ENCODE data around the gene POLR2A.

Gene POLR2A

DNA sequence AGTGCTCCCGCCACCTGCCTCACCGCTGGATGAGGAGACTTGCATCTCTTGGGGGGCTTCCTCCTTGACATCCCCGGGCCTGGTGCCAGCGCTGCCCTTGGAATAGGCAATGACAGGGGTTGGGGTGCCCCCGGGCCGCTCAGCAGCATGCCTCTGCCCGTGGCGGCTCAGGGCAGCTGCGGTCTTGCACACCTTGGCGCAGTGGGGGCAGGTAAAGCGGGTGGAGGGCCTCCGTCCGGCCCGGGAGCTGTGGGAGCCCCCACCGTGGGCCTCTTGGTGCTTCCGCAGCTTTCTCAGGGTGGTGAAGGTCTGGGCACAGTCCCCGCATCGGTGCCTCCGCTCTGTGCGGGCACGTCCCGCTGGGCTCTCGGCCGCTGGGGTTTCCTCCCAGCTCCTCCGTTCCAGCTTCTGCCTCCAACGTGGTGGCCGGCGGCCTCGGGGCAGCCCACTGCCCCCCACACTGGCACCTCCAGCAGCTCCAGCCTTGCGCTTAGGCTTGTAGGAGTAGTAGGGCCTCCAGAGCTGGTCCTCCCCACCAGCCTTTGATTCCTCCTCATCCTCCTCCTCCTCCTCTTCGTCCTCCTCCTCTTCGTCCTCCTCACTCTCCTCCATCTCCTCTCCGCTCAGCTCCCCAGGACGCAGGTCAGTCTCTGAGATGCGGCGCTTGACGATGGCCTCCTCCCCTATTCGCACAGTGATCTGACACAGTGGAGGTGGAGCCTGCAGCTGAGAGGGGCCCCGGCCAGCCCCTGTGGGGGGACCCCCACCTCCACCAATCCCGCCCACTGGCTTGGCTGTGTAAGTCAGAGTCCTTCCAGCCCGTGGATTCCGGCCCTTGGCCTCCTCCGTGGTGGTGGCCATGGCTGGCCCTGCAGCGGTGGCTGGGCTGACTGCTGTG, 21.4 kb upstream of the POLR2A start:
- peaks cover 13% of the 10 kb centered on the region; the same call in 1 of the 2 replicates for H3K36me3 ChIP-seq (ENCODE audit: insufficient read depth, low read length)
- H3K4me1 ChIP-seq (ENCODE audit: insufficient read depth, low read length, poor library complexity, severe bottlenecking), result peaks cover 8% of the 10 kb centered on the region
- no peak overlapping the region for H2AFZ ChIP-seq (ENCODE audit: low read length)
- H3K9ac ChIP-seq (ENCODE audit: low read depth, low read length, poor library complexity, severe bottlenecking), result no peak overlapping the region
- H3K4me2 ChIP-seq (ENCODE audit: low read depth, low read length, poor library complexity, severe bottlenecking), result no peak overlapping the region
- no peaks in the 10 kb centered on the region for H3K9me2 ChIP-seq (replicated peaks; ENCODE audit: low read depth, low read length)
- H3K4me3 ChIP-seq (ENCODE audit: low read length, poor library complexity, severe bottlenecking), result no peak overlapping the region
- no peaks in the 10 kb centered on the region for H3K27me3 ChIP-seq (ENCODE audit: insufficient read depth, low read length, poor library complexity, severe bottlenecking)
- peaks cover 3% of the 10 kb centered on the region for H4K20me1 ChIP-seq (ENCODE audit: insufficient read depth, low read length, poor library complexity, severe bottlenecking)
- TF ChIP-seq, protein P1, sequence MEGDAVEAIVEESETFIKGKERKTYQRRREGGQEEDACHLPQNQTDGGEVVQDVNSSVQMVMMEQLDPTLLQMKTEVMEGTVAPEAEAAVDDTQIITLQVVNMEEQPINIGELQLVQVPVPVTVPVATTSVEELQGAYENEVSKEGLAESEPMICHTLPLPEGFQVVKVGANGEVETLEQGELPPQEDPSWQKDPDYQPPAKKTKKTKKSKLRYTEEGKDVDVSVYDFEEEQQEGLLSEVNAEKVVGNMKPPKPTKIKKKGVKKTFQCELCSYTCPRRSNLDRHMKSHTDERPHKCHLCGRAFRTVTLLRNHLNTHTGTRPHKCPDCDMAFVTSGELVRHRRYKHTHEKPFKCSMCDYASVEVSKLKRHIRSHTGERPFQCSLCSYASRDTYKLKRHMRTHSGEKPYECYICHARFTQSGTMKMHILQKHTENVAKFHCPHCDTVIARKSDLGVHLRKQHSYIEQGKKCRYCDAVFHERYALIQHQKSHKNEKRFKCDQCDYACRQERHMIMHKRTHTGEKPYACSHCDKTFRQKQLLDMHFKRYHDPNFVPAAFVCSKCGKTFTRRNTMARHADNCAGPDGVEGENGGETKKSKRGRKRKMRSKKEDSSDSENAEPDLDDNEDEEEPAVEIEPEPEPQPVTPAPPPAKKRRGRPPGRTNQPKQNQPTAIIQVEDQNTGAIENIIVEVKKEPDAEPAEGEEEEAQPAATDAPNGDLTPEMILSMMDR (conservative IDR thresholded peaks at IDR 0.05; ENCODE audit: low read length), result no peak
- no peak for TF ChIP-seq EZH2phosphoT487 (IDR thresholded peaks at IDR 0.05; ENCODE audit: borderline replicate concordance)
- H3F3A ChIP-seq (ENCODE audit: low read depth), result peaks cover 4% of the 10 kb centered on the region; the same call in 1 of the 2 replicates
- peaks cover 2% of the 10 kb centered on the region; the same call in 1 of the 2 replicates for H3K79me2 ChIP-seq (ENCODE audit: insufficient read depth, low read length)
- H3K9me3 ChIP-seq (ENCODE audit: insufficient read depth, low read depth, low read length), result no peaks in the 10 kb centered on the region

DNA sequence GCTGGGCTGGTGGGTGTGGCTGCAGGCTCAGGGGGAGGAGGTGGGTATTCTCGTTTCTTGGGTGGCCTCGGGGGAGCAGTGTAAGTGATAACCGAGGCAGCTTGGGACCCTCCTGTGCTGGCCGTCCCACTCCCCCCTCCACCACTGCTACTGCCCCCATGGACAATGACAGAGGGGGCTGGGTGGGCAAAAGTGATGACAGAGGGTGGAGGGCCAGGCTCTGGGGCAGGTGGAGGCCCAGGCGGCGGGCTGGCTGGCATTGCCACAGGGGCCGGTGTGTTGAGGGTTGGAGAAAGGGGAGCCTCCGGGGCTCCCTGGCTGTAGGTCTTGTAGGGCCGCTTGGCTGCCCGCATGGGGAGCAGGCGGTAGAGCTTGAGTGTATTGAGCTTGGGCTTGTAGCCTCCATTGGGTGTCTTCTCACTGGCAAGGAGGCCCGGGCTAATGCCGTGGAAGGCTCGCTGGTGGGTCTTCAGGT, 20.8 kb upstream of the POLR2A start:
- H3K9me2 ChIP-seq (replicated peaks; ENCODE audit: low read depth, low read length), result no peaks in the 10 kb centered on the region
- no peak overlapping the region for H2AFZ ChIP-seq (ENCODE audit: low read length)
- no peak overlapping the region for H3K9ac ChIP-seq (ENCODE audit: low read depth, low read length, poor library complexity, severe bottlenecking)
- 0 out of 2 replicates have a peak, but pooled peaks cover 3% of the 10 kb centered on the region for H3K79me2 ChIP-seq (ENCODE audit: insufficient read depth, low read length)
- H3K9me3 ChIP-seq (ENCODE audit: insufficient read depth, low read depth, low read length), result no peaks in the 10 kb centered on the region
- peaks cover 4% of the 10 kb centered on the region; the same call in 1 of the 2 replicates for H3F3A ChIP-seq (ENCODE audit: low read depth)
- H3K36me3 ChIP-seq (ENCODE audit: insufficient read depth, low read length), result peaks cover 13% of the 10 kb centered on the region; the same call in 1 of the 2 replicates
- H3K4me1 ChIP-seq (ENCODE audit: insufficient read depth, low read length, poor library complexity, severe bottlenecking), result peaks cover 9% of the 10 kb centered on the region
- H4K20me1 ChIP-seq (ENCODE audit: insufficient read depth, low read length, poor library complexity, severe bottlenecking), result peaks cover 3% of the 10 kb centered on the region
- no peak overlapping the region for H3K4me3 ChIP-seq (ENCODE audit: low read length, poor library complexity, severe bottlenecking)
- H3K27me3 ChIP-seq (ENCODE audit: insufficient read depth, low read length, poor library complexity, severe bottlenecking), result no peaks in the 10 kb centered on the region
- TF ChIP-seq, protein P1 (conservative IDR thresholded peaks at IDR 0.05; ENCODE audit: low read length), result no peak
- TF ChIP-seq EZH2phosphoT487 (IDR thresholded peaks at IDR 0.05; ENCODE audit: borderline replicate concordance), result no peak
- H3K4me2 ChIP-seq (ENCODE audit: low read depth, low read length, poor library complexity, severe bottlenecking), result no peak overlapping the region

DNA sequence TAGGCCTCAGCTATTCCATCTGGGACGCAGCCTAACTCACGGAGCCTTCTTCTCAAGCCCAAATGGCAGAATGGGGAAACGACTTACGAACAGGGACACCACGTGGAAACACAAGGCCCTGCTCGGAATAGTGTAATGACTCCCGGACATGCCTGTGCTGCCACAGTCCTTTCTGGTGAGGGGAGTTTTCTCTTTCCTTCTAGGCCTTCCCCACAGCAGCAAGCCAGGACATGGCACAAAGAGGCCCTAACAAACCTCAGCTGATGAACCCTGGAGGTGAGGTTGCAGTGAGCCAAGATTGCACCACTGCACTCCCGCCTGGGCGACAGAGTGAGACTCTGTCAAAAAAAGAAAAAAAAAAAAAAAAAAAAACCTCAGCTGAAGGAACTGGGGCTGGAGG, 20.1 kb upstream of the POLR2A start:
- H3F3A ChIP-seq (ENCODE audit: low read depth), result no peaks in the 10 kb centered on the region
- no peaks in the 10 kb centered on the region for H3K27me3 ChIP-seq (ENCODE audit: insufficient read depth, low read length, poor library complexity, severe bottlenecking)
- 0 out of 2 replicates have a peak, but pooled peaks cover 3% of the 10 kb centered on the region for H3K79me2 ChIP-seq (ENCODE audit: insufficient read depth, low read length)
- no peaks in the 10 kb centered on the region for H3K9me3 ChIP-seq (ENCODE audit: insufficient read depth, low read depth, low read length)
- no peak overlapping the region for H3K4me2 ChIP-seq (ENCODE audit: low read depth, low read length, poor library complexity, severe bottlenecking)
- TF ChIP-seq EZH2phosphoT487 (IDR thresholded peaks at IDR 0.05; ENCODE audit: borderline replicate concordance), result no peak
- TF ChIP-seq, protein P1 (conservative IDR thresholded peaks at IDR 0.05; ENCODE audit: low read length), result no peak
- H4K20me1 ChIP-seq (ENCODE audit: insufficient read depth, low read length, poor library complexity, severe bottlenecking), result peaks cover 3% of the 10 kb centered on the region
- H3K4me1 ChIP-seq (ENCODE audit: insufficient read depth, low read length, poor library complexity, severe bottlenecking), result peaks cover 9% of the 10 kb centered on the region
- no peak overlapping the region for H3K9ac ChIP-seq (ENCODE audit: low read depth, low read length, poor library complexity, severe bottlenecking)
- no peak overlapping the region for H3K4me3 ChIP-seq (ENCODE audit: low read length, poor library complexity, severe bottlenecking)
- H3K36me3 ChIP-seq (ENCODE audit: insufficient read depth, low read length), result peaks cover 13% of the 10 kb centered on the region; the same call in 1 of the 2 replicates
- H2AFZ ChIP-seq (ENCODE audit: low read length), result no peak overlapping the region
- no peaks in the 10 kb centered on the region for H3K9me2 ChIP-seq (replicated peaks; ENCODE audit: low read depth, low read length)
